Sciatic nerve (tissue), 2 donors: ENCODE measurements around the gene C4orf36. TPM values are rescaled to one million over a fixed set of nuclear protein-coding genes. Genes with fewer than 3 reads are reported as not detected.
A peak's percentile ranks its signal among the peaks of the same experiment; 100 is the strongest.
"Not testable (repeated sequence)": the region's sequence is repeated elsewhere in the genome, so short reads cannot be mapped to it uniquely, and the experiment has no call there.

Experiments
- ATAC-seq: fragments of 200-7000 bp; cut with Tn5 transposase; one replicate; pipeline ENCODE4 v1.9.1; 2020; ENCODE audit warnings: mild to moderate bottlenecking, moderate library complexity
- DNase-seq: peaks from one replicate; pipeline ENCODE4 v3.0.0-alpha.2; 2020; ENCODE audit warnings: low spot score
- intact Hi-C: fragments of 100-400 bp; cut with DNase I; formaldehyde crosslinking; loops from one replicate; pipeline ENCODE4 v1.14.2; 2022
- total RNA-seq: library from RNA; stranded (reverse); fragmentation: NEBNext Ultra II Directional; extraction: Animal tissue kit (Norgen Biotek cat#: 25700); gene quantifications from one replicate; pipeline ENCODE4 v1.2.1, GENCODE V29; 2021
- donor health status: DM: no; HTN: no; CAD: no.
- donor health status: DM: no; HTN: no; CAD: no.

Gene C4orf36
- total RNA-seq, 1 donor from 2014 or later: 0.49 TPM

DNA sequence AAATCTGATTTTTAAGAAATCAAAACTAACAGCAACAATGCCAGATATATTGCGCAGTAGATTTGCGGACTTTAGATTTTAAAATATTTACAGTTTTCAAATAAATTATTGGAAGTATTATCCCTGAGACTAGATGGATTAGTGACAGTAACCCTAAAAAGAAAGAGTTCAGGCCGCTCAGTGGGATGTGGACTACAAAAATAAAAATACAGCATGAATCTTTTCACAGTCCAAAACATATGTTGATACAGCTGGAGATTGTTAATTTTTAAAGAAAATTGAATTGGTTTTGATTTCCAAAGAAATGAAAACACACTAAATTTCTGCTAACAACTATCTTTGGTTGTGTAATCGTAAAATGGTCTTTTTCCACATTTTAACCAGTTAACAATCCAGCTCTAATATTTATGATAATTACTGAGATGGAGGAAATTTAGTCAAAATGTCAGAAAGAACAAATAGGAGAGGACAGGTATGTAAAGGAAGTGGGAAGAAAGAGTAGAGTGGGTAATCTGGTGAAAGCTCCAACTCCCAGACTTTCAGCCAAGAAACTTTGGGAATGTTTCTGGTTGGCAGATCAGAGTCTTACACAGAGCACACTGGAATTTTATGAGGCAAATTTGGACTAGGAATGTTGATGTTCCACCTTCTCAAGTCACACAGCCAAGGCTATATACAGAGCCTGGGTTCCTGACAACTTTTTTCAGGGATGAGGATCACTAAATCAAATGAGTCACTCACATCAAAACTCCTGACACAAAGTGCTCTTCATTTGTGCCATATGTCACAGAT lies 15.1 kb downstream of the C4orf36 start:
- peak; percentile 87 for ATAC-seq
- intact Hi-C loops: no loop called here
- no peak for DNase-seq

DNA sequence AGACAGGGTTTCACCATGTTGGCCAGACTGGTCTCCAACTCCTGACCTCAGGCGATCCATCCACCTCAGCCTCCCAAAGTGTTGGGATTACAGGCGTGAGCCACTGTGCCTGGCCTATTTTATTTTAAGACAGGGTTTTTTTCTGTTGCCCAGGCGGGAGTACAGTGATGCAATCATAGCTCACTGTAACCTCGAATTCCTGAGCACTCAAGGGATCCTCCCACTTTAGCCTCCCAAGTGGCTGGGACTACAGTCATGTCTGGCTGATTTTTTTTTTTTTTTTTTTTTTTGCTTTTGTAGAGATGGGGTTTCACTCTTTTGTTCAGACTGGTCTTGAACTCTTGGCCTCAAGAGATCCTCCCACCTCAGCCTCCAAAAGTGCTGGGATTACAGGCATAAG lies 16.8 kb downstream of the C4orf36 start:
- ATAC-seq, DNase-seq, intact Hi-C loops: not testable (repeated sequence)

DNA sequence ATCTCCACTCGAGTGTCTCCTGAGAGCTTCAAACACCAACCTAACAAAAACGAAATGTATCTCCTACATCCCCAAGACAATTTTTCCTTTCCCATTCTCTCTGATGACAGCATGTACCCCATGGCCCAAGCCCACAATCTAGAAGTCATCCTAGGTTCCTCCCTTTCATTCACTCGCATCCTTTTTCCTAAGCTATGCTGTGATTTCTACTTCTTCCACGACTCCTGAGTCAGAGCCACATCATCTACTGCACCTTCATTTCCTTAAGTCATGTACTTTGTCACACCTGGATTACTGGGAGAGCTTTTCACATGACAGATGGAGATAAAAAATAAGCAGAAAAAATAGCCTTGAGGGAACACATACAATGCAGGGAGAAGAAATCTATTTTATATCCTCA lies 20.1 kb downstream of the C4orf36 start:
- intact Hi-C loops: no loop called here
- DNase-seq: no peak
- ATAC-seq: peak; percentile 57

DNA sequence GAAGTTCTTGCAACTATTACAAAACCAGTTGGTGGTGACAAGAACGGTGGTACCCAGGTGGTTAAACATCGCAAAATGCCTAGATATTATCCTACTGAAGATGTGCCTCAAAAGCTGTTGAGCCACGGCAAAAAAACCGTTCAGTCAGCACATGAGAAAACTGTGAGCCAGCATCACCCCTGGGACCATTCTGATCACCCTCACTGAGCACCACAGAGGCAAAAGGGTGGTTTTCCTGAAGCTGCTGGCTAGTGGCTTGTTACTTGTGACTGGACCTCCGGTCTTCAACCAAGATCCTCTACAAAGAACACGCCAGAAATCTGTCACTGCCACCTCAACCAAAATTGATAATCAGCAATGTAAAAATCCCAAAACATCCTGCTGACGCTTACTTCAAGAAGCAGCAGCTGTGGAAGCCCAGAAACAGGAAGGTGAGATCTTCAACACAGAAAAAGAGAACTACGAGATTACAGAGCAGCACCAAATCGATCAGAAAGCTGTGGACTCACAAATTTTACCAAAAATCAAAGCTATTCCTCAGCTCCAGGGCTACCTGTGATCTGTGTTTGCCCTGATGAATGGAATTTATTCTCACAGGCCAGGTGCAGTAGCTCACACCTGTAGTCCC lies 21.7 kb downstream of the C4orf36 start:
- DNase-seq: no peak
- no peak for ATAC-seq
- intact Hi-C loops: no loop called here

DNA sequence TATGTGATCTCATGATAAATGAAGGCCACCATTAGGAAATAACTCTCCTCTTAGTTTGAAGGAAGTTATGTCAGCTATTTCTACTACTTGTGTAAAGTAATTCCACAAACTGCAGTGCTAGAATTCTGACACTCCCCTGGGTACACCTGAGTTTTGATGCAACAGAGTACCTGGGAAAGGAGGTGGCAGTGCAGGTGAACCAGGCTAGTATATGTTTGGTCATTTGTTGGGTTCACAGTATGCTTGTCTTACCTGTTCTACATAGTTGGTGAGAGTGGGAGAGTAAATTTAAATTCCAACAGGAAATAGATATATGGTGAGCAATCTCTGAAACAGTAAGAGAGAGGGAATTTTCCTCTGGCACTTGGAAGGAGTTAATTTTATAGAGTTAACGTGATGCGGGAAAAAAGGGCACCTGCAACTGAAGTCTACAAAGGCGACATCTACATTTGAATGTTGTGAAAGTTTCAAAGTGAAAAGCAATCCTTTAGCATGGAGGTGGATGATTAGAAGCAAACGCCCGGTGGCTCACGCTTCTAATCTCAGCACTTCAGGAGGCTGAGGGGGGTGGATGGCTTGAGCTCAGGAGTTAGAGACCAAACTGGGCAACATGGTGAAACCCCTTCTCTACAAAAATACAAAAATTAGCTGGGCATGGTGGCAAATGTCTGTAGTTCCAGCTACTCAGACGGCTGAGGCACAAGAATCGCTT lies 34.7 kb downstream of the C4orf36 start:
- ATAC-seq: no peak
- intact Hi-C loops: no loop called here
- no peak for DNase-seq

DNA sequence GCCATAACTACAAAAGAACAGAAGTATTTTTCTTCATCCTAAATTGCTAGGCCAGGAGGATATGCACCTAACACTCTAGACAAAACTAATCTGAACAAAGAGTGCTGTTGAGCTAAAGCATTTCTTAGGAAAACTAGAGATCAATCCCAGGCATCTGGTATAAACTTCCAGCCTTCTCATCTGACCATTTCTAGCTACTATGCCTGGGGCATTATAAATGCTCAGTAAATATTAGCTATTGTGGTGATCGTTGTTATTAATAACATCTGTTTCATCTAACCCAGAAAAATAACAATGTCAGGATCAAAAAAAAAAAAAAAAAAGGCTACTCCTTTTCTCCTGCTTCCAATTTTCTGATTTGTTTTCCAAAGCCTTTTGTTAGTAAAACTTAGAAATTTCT lies 35.3 kb downstream of the C4orf36 start:
- ATAC-seq (no peak), DNase-seq (no peak)
- intact Hi-C loops: no loop called here

DNA sequence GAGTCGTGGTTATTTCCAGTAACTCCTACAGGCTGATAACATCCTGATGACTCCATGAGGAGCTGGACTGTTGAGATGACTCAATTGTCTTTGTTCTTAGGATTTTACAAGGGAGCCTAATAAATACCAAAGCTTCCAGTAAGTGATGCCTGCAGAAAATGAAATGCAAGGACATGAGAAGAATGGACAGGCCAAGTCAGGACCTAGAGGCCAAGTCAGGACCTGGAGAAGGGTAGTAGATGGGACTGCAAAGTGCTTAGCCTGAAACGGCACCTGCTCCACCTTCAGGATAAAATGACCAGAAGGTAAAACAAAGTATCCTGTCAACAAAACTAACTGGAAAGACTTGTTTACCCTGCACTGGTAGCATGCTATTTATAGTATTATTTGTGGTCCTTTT lies 36.6 kb downstream of the C4orf36 start:
- intact Hi-C loops: no loop called here
- ATAC-seq (peak; percentile 48), DNase-seq (no peak)

DNA sequence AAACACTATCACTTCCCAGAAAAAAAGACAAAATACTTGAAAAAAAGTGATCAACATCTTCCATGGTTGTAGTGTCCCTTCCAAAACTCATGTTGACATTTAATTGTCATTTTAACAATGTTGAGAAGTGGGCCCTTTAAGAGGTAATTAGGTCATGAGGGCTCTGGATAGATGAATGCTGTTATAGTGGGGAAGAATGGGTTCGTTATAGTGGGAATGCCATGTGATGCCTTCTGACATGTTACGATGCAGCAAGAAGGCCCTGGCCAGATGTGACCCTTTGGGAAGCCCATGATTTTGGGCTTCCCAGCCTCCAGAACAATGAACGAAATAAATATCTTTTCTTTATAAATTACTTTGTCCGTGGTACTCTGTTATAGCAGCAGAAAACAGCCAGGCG lies 39.0 kb downstream of the C4orf36 start:
- intact Hi-C loops: no loop called here
- DNase-seq (no peak), ATAC-seq (no peak)

GRCh38 chr4:86848732-86849619 lies 43.2 kb downstream of the C4orf36 start, which contains the start of gene SLC10A6:
Gene SLC10A6 (minus strand): TSS chr4:86849384. CDS start chr4:86849115, 269 bp downstream.
- intact Hi-C loops: no loop called here
- peak; percentile 74 for ATAC-seq
- DNase-seq: no peak

- DNase-seq: no peak
- intact Hi-C loops: no loop called here
Measured at GRCh38 chr4:86848136-86848535, 44.1 kb downstream of the C4orf36 start.

DNA sequence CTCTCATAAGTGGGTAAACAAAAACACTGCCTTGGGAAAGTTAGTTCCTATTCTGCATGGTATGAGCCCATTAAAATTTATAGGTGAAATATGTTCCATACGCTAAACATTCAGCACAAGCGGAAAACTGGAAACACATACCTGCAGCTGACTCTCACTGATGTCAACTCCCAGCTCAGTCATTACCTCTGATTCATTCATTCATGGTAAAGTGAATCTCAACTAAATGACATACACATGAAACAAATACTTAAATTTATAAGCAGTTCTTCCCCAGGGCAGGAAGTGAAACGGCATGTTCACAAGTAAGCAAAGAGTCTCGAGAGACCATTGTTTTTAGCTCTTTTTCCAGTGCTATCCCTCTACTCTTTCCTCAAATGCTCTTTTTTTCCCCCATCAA lies 44.7 kb downstream of the C4orf36 start:
- intact Hi-C loops: no loop called here
- DNase-seq: no peak
- ATAC-seq: peak; percentile 29

More at GRCh38 chr4:86848136-86848535, 44.1 kb downstream of the C4orf36 start:
- peak; percentile 50 for ATAC-seq

GRCh38 chr4:86846921-86847320 lies 45.3 kb downstream of the C4orf36 start:
- ATAC-seq (peak; percentile 75), DNase-seq (no peak)
- intact Hi-C loops: no loop called here

GRCh38 chr4:86845593-86845992 lies 46.6 kb downstream of the C4orf36 start:
- intact Hi-C loops: no loop called here
- ATAC-seq (no peak), DNase-seq (no peak)

GRCh38 chr4:86841309-86841708 lies 50.9 kb downstream of the C4orf36 start:
- DNase-seq (no peak), ATAC-seq (no peak)
- intact Hi-C loops: no loop called here

DNA sequence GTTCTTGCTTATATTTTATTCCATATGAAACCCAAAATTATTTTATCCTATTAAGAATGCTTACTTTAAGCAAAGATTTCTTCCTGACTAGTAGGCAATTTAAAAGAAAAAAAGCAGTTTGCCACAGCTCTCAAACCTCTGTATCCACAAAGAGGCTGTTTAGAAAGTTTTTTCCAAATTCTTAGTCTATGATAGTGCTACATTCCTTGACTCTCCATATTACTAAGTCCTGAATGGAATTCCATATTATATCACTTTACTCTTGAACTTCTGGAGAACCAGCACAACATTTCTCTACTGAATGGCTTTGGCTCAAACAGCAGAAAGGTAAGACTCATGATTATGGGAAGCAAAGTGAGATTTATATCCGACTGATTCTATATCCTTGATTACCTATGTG lies 51.4 kb downstream of the C4orf36 start:
- ATAC-seq (no peak), DNase-seq (no peak)
- intact Hi-C loops: no loop called here

GRCh38 chr4:86837691-86838503 lies 54.3 kb downstream of the C4orf36 start:
- intact Hi-C loops: no loop called here
- no peak for DNase-seq
- ATAC-seq: peak; percentile 60

GRCh38 chr4:86835677-86836076 lies 56.5 kb downstream of the C4orf36 start:
- ATAC-seq: no peak
- DNase-seq: no peak
- intact Hi-C loops: no loop called here

- DNase-seq (no peak), ATAC-seq (no peak)
- intact Hi-C loops: no loop called here
Measured at GRCh38 chr4:86834901-86835300, 57.3 kb downstream of the C4orf36 start.
